DMS 273 (cell line): ENCODE data around the gene FAH.

Source experiments
- DNase-seq: peaks from one replicate; lab custom pipeline; 2025; ENCODE audit not compliant: unreplicated experiment; lab: John Stamatoyannopoulos, UW

The FAH gene

DNA sequence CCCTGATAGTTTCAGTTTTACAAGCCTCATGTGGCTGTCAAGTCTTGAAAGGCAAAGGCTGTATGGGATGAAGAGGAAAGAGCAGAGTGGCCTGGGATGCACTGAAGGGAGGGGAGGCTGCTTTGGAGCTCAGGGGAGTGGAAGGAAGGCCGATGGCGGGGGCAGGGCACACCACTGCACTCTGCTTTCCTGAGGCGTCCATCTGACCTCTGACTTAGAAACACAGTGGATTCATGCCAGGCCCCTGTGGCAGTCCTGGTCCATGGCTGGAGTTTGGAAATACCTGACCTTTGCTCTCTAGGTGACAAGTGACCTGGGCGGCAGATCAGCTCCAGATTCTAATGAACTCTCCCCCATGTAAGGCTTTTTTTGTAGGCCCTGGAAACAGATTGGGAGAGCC, 19.0 kb downstream of the FAH start:
- no peak for DNase-seq

DNA sequence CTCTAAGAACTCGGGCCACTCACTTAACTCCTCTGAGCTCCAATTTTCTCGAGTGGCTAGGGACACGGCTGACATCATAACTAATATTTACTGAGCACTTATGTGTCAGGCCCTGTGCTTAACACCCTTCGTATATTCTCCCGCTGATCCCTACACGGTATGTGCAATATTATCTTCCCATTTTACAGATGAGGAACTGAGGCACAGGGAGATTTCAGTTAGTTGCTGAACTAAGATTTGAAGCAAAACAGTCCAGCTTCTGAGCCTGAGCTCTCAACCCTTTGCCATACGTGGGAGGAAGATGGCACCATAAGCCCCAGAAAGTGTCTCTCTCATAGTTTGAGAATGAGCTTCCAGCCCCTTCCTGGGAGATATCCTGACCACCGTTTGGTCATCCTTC, 19.6 kb downstream of the FAH start:
- DNase-seq, result no peak

DNA sequence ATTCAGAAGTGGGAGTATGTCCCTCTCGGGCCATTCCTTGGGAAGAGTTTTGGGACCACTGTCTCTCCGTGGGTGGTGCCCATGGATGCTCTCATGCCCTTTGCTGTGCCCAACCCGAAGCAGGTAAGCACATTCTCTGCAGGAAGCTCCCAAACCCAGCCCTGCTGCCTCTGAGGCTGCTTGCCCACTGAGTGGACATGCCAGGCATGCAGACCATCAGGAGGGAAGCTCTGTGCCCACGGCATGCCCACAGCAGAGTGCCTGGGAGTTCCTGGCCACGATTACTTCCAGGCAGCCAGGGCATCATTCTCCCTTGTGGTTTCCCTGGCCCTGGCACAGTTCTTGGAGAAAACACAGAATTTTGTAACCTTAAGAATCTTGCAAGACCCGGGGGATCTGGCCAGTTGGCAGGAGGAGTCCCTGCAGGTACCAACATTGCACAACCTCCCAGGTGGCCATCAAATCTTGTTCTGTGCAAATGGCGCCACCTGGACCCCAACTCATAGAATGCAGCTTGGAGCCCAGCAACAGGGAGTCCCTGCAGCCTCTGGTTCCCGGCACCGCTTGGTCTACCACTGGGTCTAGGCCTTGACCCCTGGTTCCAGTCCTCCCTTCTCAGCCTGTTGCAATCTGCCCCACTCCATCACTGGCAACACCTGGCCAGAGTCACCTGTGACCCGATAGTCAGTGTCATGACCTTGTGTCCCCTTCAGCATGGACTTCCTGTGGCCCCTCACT, 20.4 kb downstream of the FAH start:
- DNase-seq, result peak; percentile 75

DNA sequence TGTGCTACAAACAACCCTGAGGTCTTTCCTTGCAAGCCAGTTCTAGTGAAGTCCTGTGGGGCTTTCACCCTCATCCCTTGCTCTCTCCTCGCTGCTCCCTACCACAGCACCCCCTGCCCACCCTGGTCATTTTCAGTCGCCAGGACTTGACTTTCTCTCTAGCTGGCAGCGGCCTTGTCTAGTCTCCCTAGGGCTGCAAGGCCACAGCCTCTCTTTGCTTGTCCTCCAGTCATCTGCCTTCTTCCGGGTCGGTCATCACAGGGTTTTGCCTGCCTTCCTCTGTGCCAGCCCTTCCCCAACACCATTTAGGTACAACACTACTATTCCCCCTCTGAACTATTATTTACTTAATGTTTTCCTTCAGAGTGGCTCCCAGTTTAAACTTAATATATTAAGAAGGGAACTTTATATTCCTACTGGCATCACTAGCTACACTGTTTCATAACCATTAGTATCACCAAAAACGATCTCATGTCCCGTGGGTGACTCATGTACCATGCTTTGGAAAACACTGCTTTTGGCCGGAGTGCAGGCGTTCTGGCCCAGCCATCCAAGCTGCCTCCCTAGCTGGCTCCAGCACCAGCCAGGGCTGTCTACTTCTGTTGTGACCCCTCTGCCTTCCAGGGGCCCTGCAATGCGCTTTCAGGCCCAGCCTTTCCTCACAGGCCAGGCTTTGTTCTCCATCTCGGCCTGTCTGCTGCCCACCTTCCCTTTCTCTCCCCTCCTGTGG, 21.4 kb downstream of the FAH start:
- no peak for DNase-seq

GRCh38 chr15:80175436-80175835, 22.6 kb downstream of the FAH start:
- DNase-seq, result no peak

DNA sequence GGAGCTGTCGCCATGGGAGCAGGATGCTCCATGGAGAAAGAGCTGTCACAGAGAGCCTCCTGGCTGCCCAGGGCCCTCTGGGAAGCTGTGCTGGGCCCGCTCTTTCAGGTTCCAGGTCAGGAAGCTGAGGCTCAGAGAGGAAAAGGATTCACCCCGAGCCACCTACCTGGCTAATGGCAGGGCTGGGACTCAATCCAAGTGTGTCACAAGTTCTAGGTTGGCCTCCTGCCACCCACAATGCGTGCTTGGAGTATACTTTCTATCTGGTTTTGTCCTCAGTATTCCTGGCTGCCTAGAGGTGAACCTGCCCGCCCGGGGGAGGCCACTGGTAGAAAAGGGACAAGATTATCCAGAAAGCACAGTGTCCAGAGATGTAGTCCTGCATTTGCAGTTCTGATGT, 23.6 kb downstream of the FAH start:
- no peak for DNase-seq

- DNase-seq, result no peak
Observed at GRCh38 chr15:80177156-80177555, 24.4 kb downstream of the FAH start.

- DNase-seq, result no peak
Observed at GRCh38 chr15:80179025-80179759, 26.4 kb downstream of the FAH start.

DNA sequence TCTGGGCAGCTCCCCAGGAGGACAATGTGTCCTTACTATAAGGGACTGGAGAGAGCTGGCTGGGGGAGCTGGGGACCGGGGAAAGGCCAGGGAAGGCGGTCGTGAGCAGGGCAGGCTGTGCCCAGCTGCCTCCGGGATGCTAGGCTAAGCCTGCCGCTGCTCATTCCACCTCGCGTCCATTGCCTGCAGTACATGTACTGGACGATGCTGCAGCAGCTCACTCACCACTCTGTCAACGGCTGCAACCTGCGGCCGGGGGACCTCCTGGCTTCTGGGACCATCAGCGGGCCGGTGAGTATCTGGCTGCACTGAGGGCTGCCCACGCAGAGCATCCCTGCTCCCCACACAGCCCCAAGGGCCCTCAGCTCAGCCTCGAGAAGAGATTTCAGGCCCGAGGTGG, 27.1 kb downstream of the FAH start:
- no peak for DNase-seq

- no peak for DNase-seq
Observed at GRCh38 chr15:80180468-80180867, 27.7 kb downstream of the FAH start.

- no peak for DNase-seq
Observed at GRCh38 chr15:80180986-80181385, 28.2 kb downstream of the FAH start.

GRCh38 chr15:80182611-80183261, 29.9 kb downstream of the FAH start:
- peak; percentile 53 for DNase-seq

GRCh38 chr15:80183306-80183705, 30.5 kb downstream of the FAH start:
- DNase-seq, result no peak

- DNase-seq, result peak; percentile 31
Observed at GRCh38 chr15:80183886-80184285, 31.1 kb downstream of the FAH start.

GRCh38 chr15:80184554-80184953, 31.8 kb downstream of the FAH start:
- no peak for DNase-seq

GRCh38 chr15:80185152-80185551, 32.4 kb downstream of the FAH start:
- no peak for DNase-seq

- DNase-seq, result no peak
Observed at GRCh38 chr15:80186066-80186465, 33.3 kb downstream of the FAH start.

- no peak for DNase-seq
Observed at GRCh38 chr15:80186597-80186996, 33.8 kb downstream of the FAH start.

DNA sequence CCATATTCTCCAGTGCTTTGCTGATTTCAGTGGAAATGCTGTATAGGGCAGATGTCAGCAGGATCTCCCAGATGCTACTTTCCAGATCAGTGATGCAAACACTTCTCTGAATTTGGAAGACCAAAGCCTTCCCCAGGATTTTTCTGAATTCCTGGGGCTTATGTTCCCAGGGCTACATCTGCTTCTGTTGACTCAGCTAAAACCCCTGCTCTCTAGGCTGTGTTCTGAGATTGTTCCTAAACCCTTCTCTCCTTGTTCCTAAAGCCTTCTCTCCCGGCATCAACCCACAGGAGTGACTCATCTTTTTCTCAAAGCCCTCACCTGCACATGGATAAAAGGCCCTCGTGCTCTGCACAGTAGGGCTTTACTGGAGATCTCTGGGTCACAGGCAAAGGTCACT, 35.5 kb downstream of the FAH start:
- DNase-seq, result peak; percentile 44

- no peak for DNase-seq
Observed at GRCh38 chr15:80191198-80191597, 38.4 kb downstream of the FAH start.

- no peak for DNase-seq
Observed at GRCh38 chr15:80191897-80192595, 39.2 kb downstream of the FAH start.
